ENCODE measurements around the gene PPP1R14C. TPM values are rescaled to one million over a fixed set of nuclear protein-coding genes. Genes with fewer than 3 reads are reported as not detected.

The PPP1R14C gene
- total RNA-seq, 1 donor from 2014 or later, result 0.98 TPM

GRCh38 chr6:150280703-150281102 is 137.9 kb downstream of the PPP1R14C start:
- TF ChIP-seq CTCF (IDR thresholded peaks at IDR 0.05; ENCODE audit: unreplicated experiment), result no peak
- H3K27ac Mint-ChIP-seq, result no peak overlapping the region
- H3K9me3 Mint-ChIP-seq (ENCODE audit: low read depth), result no peaks in the 10 kb centered on the region
- peaks cover 12% of the 10 kb centered on the region for H3K27me3 Mint-ChIP-seq
- H3K4me3 Mint-ChIP-seq (ENCODE audit: low read depth), result no peak overlapping the region
- no peaks in the 10 kb centered on the region for H3K36me3 Mint-ChIP-seq (ENCODE audit: insufficient read depth)
- no peak for DNase-seq (ENCODE audit: low spot score, unreplicated experiment)
- no peaks in the 10 kb centered on the region for H3K4me1 Mint-ChIP-seq (ENCODE audit: low read depth)

- no peak for DNase-seq (ENCODE audit: low spot score, unreplicated experiment)
- Mint-ChIP-seq H3K9me3 (ENCODE audit: low read depth) (peaks cover 2% of the 10 kb centered on the region), H3K4me3 (ENCODE audit: low read depth) (no peak overlapping the region), H3K4me1 (ENCODE audit: low read depth) (no peaks in the 10 kb centered on the region), H3K27me3 (peaks cover 15% of the 10 kb centered on the region), H3K27ac (no peak overlapping the region), H3K36me3 (ENCODE audit: insufficient read depth) (no peaks in the 10 kb centered on the region)
- no peak for TF ChIP-seq CTCF (IDR thresholded peaks at IDR 0.05; ENCODE audit: unreplicated experiment)
Observed at GRCh38 chr6:150281767-150282166, 138.9 kb downstream of the PPP1R14C start.

- Mint-ChIP-seq H3K27me3 (peaks cover 15% of the 10 kb centered on the region), H3K27ac (no peak overlapping the region), H3K36me3 (ENCODE audit: insufficient read depth) (no peaks in the 10 kb centered on the region), H3K9me3 (ENCODE audit: low read depth) (peaks cover 5% of the 10 kb centered on the region), H3K4me1 (ENCODE audit: low read depth) (no peaks in the 10 kb centered on the region), H3K4me3 (ENCODE audit: low read depth) (no peak overlapping the region)
- DNase-seq (ENCODE audit: low spot score, unreplicated experiment), result no peak
- no peak for TF ChIP-seq CTCF (IDR thresholded peaks at IDR 0.05; ENCODE audit: unreplicated experiment)
Observed at GRCh38 chr6:150282806-150283205, 140.0 kb downstream of the PPP1R14C start.

GRCh38 chr6:150286460-150286859 is 143.6 kb downstream of the PPP1R14C start:
- DNase-seq (ENCODE audit: low spot score, unreplicated experiment), result no peak
- Mint-ChIP-seq H3K27me3 (peaks cover 12% of the 10 kb centered on the region), H3K27ac (no peak overlapping the region), H3K4me3 (ENCODE audit: low read depth) (no peak overlapping the region), H3K4me1 (ENCODE audit: low read depth) (no peaks in the 10 kb centered on the region), H3K36me3 (ENCODE audit: insufficient read depth) (no peaks in the 10 kb centered on the region), H3K9me3 (ENCODE audit: low read depth) (peaks cover 5% of the 10 kb centered on the region)
- no peak for TF ChIP-seq CTCF (IDR thresholded peaks at IDR 0.05; ENCODE audit: unreplicated experiment)

GRCh38 chr6:150286912-150287311 is 144.1 kb downstream of the PPP1R14C start:
- no peaks in the 10 kb centered on the region for H3K4me1 Mint-ChIP-seq (ENCODE audit: low read depth)
- no peak overlapping the region for H3K27ac Mint-ChIP-seq
- H3K4me3 Mint-ChIP-seq (ENCODE audit: low read depth), result no peak overlapping the region
- no peak for TF ChIP-seq CTCF (IDR thresholded peaks at IDR 0.05; ENCODE audit: unreplicated experiment)
- H3K9me3 Mint-ChIP-seq (ENCODE audit: low read depth), result peaks cover 5% of the 10 kb centered on the region
- H3K36me3 Mint-ChIP-seq (ENCODE audit: insufficient read depth), result no peaks in the 10 kb centered on the region
- no peak for DNase-seq (ENCODE audit: low spot score, unreplicated experiment)
- peaks cover 14% of the 10 kb centered on the region for H3K27me3 Mint-ChIP-seq
